Measurements from ENCODE around the gene SDCCAG8. TPM values are rescaled to one million over a fixed set of nuclear protein-coding genes. Genes with fewer than 3 reads are reported as not detected.

SDCCAG8 gene
- total and polyA plus RNA-seq, 2 of the 8 experiments (the other 6 are each of a cell fraction or from before 2014, with no cell fraction given): 15.6 to 21.0 TPM

GRCh38 chr1:243267914-243268653 lies 12.2 kb downstream of the SDCCAG8 start:
- Histone ChIP-seq H3K18ac (ENCODE audit: extremely low read depth, low read length) (no peak overlapping the region), H3K4me1 (replicated peaks in 1 of 4; ENCODE audit: control insufficient read depth in 3 of 4, insufficient read depth in 4 of 4, low read length in 3 of 4) (peaks cover 0 to 10% (median 3%) of the 10 kb centered on the region in 4 experiments; a peak in 3 of 7 replicates), H3K56ac (replicated peaks; ENCODE audit: insufficient read length, low read depth, low read length) (no peak overlapping the region), H4K8ac (ENCODE audit: extremely low read depth, insufficient read depth, low read length) (no peak overlapping the region), H3K4ac (replicated peaks; ENCODE audit: insufficient read length, low read depth, low read length) (no peak overlapping the region), H3K27me3 (replicated peaks in 1 of 4; ENCODE audit: control insufficient read depth in 3 of 4, extremely low read depth in 1 of 4, insufficient read depth in 3 of 4, low read length in 3 of 4) (no peaks in the 10 kb centered on the region), H2BK12ac (ENCODE audit: low read depth, low read length) (no peak overlapping the region), H3K9me3 (ENCODE audit: insufficient read depth in 2 of 2, low read depth in 1 of 2, low read length in 1 of 2) (no peaks in the 10 kb centered on the region), H3K23ac (ENCODE audit: insufficient read length) (no peak overlapping the region), H2BK5ac (ENCODE audit: low read depth, low read length) (no peak overlapping the region), H2BK15ac (ENCODE audit: low read length) (no peak overlapping the region), H2AK5ac (ENCODE audit: low read depth, low read length) (no peak overlapping the region), H3K27ac (ENCODE audit: low read depth, low read length) (no peak overlapping the region), H4K20me1 (replicated peaks in 1 of 2; ENCODE audit: control insufficient read depth in 1 of 2, insufficient read depth in 2 of 2, low read length in 2 of 2) (no peaks in the 10 kb centered on the region), H2AFZ (ENCODE audit: low read length) (no peak overlapping the region), H3K79me1 (ENCODE audit: low read depth, low read length) (no peaks in the 10 kb centered on the region), H3K79me2 (ENCODE audit: control insufficient read depth in 1 of 2, insufficient read depth in 2 of 2, low read length in 2 of 2) (no peaks in the 10 kb centered on the region), H3K9ac (replicated peaks in 1 of 4; ENCODE audit: extremely low read depth in 1 of 4, low read depth in 3 of 4, low read length in 3 of 4) (no peak overlapping the region), H4K91ac (replicated peaks; ENCODE audit: insufficient read length, low read length) (no peak overlapping the region), H3K14ac (ENCODE audit: insufficient read length) (no peak overlapping the region), H3K23me2 (ENCODE audit: low read depth, low read length) (no peaks in the 10 kb centered on the region), H3K4me3 (ENCODE audit: extremely low read depth in 1 of 4, insufficient read depth in 2 of 4, low read depth in 3 of 4, low read length in 4 of 4) (no peak overlapping the region), H4K5ac (ENCODE audit: insufficient read length, low read depth, low read length) (no peak overlapping the region), H3K36me3 (ENCODE audit: control insufficient read depth in 2 of 4, insufficient read depth in 4 of 4, low read length in 3 of 4) (no peaks in the 10 kb centered on the region), H3K4me2 (ENCODE audit: insufficient read depth in 1 of 2, low read depth in 2 of 2, low read length in 2 of 2) (no peak overlapping the region), H2BK120ac (replicated peaks; ENCODE audit: low read depth, low read length) (no peak overlapping the region), H2BK20ac (ENCODE audit: low read length) (no peak overlapping the region)
- CTCF ChIA-PET (ENCODE audit: partially characterized antibody): no interaction called here
- POLR2A ChIA-PET (ENCODE audit: partially characterized antibody): no interaction called here
- FAIRE-seq (no peak), DNase-seq (ENCODE audit: low read depth in 1 of 2, low spot score in 2 of 2) (no peak)
- 90% methylated on average over 12 of the region's 12 CpGs; no CpG with 5 or more reads in 1 of the 2 experiments for WGBS, 2 experiments (ENCODE audit: extremely low coverage in 1 of 2, insufficient coverage in 1 of 2, insufficient read length in 1 of 2, insufficient replicate concordance in 2 of 2, low coverage in 1 of 2, low lambda C conversion rate in 2 of 2, missing lambda C conversion rate in 1 of 2)
- TF ChIP-seq POLR2AphosphoS5 (IDR thresholded peaks at IDR 0.05; ENCODE audit: low read depth, low read length): no peak

All from H1 (cell line).